HCT116 (cell line): ENCODE data around the gene DDX19B.

Experiments
- CEBPB ChIP-seq: IDR thresholded peaks from 2 replicates; pipeline ENCODE4 v1.6.1; 2012; ENCODE audit warnings: low read depth
- EZH2 ChIP-seq: fragments of 200-600 bp; sonication (generic); IDR thresholded peaks from 2 replicates; pipeline ENCODE4 v1.6.1; 2017; ENCODE audit warnings: antibody characterized with exemption, mixed run types
- EZH2phosphoT487 ChIP-seq: fragments of 200-600 bp; IDR thresholded peaks from 2 replicates; pipeline ENCODE4 v1.6.1; 2018; ENCODE audit warnings: antibody characterized with exemption, borderline replicate concordance
- POLR2A ChIP-seq: IDR thresholded peaks from 2 replicates; pipeline ENCODE4 v1.7.0; 2011; ENCODE audit warnings: borderline replicate concordance; ENCODE audit not compliant: insufficient read depth, insufficient read length; ENCODE audit errors: extremely low read depth
- POLR2AphosphoS5 ChIP-seq: IDR thresholded peaks from 2 replicates; pipeline ENCODE4 v1.6.1; 2011; ENCODE audit warnings: mild to moderate bottlenecking, low read depth, low read length, moderate library complexity
- REST ChIP-seq: IDR thresholded peaks from 2 replicates; pipeline ENCODE4 v1.6.1; 2012; ENCODE audit warnings: low read depth
- SIN3A ChIP-seq: IDR thresholded peaks from 2 replicates; pipeline ENCODE4 v1.6.1; 2012; ENCODE audit warnings: low read depth
- SRF ChIP-seq: IDR thresholded peaks from 2 replicates; pipeline ENCODE4 v1.6.1; 2012; ENCODE audit warnings: low read depth
- YY1 ChIP-seq: IDR thresholded peaks from 2 replicates; pipeline ENCODE4 v1.6.1; 2011; ENCODE audit warnings: low read length, low read depth, moderate library complexity, mild to moderate bottlenecking; ENCODE audit not compliant: insufficient replicate concordance; ENCODE audit errors: extremely low read depth
- TF ChIP-seq, protein P1 (sequence below), 3 experiments: fragments of 200-600 bp in 1 of 3; sonication (generic) in 1 of 3; IDR thresholded peaks in 2 of 3; conservative IDR thresholded peaks in 1 of 3; 2 replicates each; pipeline ENCODE4 v1.5.1; 2012 to 2017; ENCODE audit warnings: low read depth in 2 of 3, low read length in 2 of 3, antibody characterized with exemption in 1 of 3, borderline replicate concordance in 1 of 3, control low read depth in 1 of 3, mild to moderate bottlenecking in 1 of 3, mixed read lengths in 1 of 3, mixed run types in 1 of 3, moderate library complexity in 1 of 3; ENCODE audit not compliant: insufficient read depth in 1 of 3
- TF ChIP-seq, protein P2 (sequence below): IDR thresholded peaks from 2 replicates; pipeline ENCODE4 v1.6.1; 2012

DNA sequence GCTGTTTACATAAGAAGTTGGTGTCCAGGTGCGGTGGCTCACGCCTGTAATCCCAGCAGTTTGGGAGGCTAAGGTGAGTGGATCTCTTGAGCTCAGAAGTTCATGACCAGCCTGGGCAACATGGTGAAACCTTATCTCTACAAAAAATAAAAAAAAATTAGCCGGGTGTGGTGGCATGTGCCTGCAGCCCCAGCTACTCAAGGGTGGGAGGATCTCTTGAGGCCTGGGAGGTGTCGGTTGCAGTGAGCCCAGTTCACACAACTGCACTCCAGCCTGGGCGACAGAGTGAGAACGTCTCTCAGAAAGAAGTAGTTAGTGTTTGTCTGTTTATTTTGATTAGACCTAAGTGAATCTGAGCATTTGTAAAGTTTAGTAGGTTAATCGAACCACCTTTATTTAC, 60.6 kb downstream of the DDX19B start:
- TF ChIP-seq POLR2A (no peak), EZH2phosphoT487 (no peak), POLR2AphosphoS5 (no peak), SRF (no peak), CEBPB (no peak), SIN3A (no peak), EZH2 (no peak), YY1 (no peak), REST (no peak)
- TF ChIP-seq, protein P1, sequence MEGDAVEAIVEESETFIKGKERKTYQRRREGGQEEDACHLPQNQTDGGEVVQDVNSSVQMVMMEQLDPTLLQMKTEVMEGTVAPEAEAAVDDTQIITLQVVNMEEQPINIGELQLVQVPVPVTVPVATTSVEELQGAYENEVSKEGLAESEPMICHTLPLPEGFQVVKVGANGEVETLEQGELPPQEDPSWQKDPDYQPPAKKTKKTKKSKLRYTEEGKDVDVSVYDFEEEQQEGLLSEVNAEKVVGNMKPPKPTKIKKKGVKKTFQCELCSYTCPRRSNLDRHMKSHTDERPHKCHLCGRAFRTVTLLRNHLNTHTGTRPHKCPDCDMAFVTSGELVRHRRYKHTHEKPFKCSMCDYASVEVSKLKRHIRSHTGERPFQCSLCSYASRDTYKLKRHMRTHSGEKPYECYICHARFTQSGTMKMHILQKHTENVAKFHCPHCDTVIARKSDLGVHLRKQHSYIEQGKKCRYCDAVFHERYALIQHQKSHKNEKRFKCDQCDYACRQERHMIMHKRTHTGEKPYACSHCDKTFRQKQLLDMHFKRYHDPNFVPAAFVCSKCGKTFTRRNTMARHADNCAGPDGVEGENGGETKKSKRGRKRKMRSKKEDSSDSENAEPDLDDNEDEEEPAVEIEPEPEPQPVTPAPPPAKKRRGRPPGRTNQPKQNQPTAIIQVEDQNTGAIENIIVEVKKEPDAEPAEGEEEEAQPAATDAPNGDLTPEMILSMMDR (IDR thresholded peaks at IDR 0.05 in 2 of 3, conservative IDR thresholded peaks at IDR 0.05 in 1 of 3; ENCODE audit: borderline replicate concordance in 1 of 3, insufficient read depth in 1 of 3, low read depth in 2 of 3, low read length in 2 of 3), result no peak
- TF ChIP-seq, protein P2, sequence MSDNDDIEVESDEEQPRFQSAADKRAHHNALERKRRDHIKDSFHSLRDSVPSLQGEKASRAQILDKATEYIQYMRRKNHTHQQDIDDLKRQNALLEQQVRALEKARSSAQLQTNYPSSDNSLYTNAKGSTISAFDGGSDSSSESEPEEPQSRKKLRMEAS, result no peak
